Prostate gland (tissue), 2 donors: ENCODE results near the gene TRIM10.

Experiments
- CTCF ChIP-seq, 4 experiments: fragments of 200-600 bp in 2 of 4; fragments of 450-650 bp in 2 of 4; sonication (generic) in 2 of 4; IDR thresholded peaks; 1 replicate in 3 of 4; 2 replicates in 1 of 4; pipeline ENCODE4 v1.5.1; 2016 to 2019; ENCODE audit warnings: antibody characterized with exemption in 4 of 4, mild to moderate bottlenecking in 2 of 4, moderate library complexity in 2 of 4
- POLR2AphosphoS5 ChIP-seq: sonication (generic); formaldehyde crosslinking; IDR thresholded peaks from one replicate; pipeline ENCODE4 v1.6.1; 2017; ENCODE audit warnings: antibody characterized with exemption

- TF ChIP-seq CTCF (IDR thresholded peaks at IDR 0.05) (no peak), POLR2AphosphoS5 (no peak)
Observed at GRCh38 chr6:30155520-30156261, 5.3 kb downstream of the TRIM10 start.
